Stimulated activated CD4-positive, alpha-beta T cell treated with anti-CD3 and anti-CD28 coated beads, Interleukin-1b, Interleukin-23, amount 100 ng/mL, for 24 hours (primary cell): ENCODE measurements around the gene CTAGE8.
"Not testable (repeated sequence)": the region's sequence is repeated elsewhere in the genome, so short reads cannot be mapped to it uniquely, and the experiment has no call there.

Experiments
- DNase-seq, 4 experiments: peaks; one replicate each; pipeline ENCODE4 v3.0.0-alpha.2; 2020; ENCODE audit warnings: low read depth in 4 of 4, low spot score in 1 of 4

The CTAGE8 gene

DNA sequence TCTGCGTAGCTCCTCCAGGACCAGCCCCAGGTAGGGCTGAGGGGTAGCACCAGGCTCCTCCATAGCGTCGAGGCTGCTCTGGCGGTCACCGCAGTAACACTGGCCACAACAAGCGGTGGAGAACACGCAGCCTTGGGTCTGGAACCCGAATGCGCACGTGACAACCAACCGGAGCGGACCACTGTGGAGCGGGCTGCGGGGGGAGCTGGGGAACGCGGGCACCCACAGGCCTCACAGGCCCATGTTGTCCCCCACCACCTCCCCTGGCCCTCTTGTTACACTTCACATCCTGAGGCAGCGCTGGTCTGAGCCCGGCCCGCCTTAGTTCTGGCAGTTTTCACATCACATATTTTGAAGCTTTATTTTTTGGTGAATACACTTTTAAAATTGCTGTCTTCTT is at the start of gene CTAGE8:
CTAGE8 (minus strand) TSS at position 101 of the 400 bp plus-strand sequence; CDS start at position 63, 38 bp downstream.
- not testable (repeated sequence) for DNase-seq

GRCh38 chr7:144317537-144317936 is 48.4 kb upstream of the CTAGE8 start:
- not testable (repeated sequence) for DNase-seq

DNA sequence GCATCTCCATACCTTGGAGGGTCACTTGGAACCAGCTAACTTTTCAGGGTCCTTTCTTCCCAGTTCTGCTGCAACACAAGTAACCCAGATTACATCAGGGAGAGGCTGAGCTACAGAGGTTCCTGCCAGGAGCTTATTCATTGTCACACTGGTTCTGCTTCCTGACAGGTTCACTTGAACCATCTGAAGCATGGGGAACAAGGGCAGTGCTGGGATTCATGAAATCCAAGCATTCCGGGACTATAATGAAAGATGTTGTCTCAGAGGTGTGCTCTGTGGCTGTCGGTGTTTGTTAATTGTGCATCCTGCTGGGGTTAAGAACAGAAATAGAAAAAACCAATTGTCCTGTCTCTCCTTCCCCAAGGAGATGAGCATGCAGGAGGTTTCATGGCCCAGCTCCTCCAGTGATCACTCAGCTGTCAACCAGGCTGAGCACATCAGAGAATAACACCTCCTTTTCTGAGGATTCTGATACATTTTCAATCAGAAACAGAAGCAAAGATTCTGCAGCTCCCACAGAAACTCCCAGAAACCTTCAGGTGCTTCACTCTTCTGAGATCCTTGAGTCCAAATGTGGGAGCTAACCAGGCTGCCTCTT is 42.9 kb upstream of the CTAGE8 start, which contains the start of gene OR2A1:
OR2A1 (plus strand) TSS at position 548 of the 598 bp plus-strand sequence. CDS start 5,706 bp downstream, outside the sequence.
- DNase-seq: not testable (repeated sequence)

- DNase-seq: not testable (repeated sequence)
These were observed 42.1 kb upstream of the CTAGE8 start for GRCh38 chr7:144311218-144311617.

DNA sequence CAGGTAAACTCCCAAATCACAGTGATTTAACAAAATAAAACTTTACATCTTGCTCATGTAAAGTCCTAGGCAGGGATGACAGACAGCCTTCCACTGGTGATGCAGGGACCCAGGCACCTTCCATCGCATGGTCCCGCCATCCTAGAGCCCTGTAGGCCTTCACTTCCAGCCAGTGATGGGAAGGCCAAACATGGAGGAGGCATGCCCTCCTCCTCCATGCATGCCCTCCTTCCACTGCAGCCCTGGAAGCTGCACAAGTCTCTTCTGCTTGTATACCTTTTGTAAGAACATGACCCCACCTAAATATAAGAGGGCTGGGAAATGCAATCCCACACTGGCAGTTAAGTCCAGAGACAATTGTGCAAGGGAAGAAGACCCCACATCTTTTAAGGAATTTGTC is 40.6 kb upstream of the CTAGE8 start:
- not testable (repeated sequence) for DNase-seq

- not testable (repeated sequence) for DNase-seq
These were observed 36.1 kb upstream of the CTAGE8 start for GRCh38 chr7:144305156-144305555.

DNA sequence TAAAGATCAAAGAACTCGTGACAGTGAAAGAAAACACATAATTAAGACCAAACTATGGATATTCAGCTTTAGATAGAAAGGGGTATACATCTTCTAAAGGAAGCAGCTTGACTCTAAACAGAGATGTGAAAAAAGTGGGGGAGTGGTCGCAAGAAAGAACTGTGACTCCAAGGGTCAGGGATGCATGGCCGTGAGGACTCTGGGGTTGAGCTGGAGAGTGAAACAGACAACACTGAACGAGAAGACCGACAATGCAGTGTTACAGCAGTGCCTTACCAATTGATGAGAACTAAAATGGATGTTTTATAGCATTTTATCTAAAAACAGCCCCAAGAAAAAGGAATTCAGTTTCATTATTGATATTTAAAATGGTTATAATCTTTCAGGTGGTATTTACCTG is 34.5 kb upstream of the CTAGE8 start:
- not testable (repeated sequence) for DNase-seq

- not testable (repeated sequence) for DNase-seq
These were observed 33.7 kb upstream of the CTAGE8 start for GRCh38 chr7:144302578-144303303.

GRCh38 chr7:144293794-144294499 is 24.9 kb upstream of the CTAGE8 start:
- peak in 1 of 4 experiments; percentile 1 for DNase-seq

- not testable (repeated sequence) for DNase-seq
These were observed 23.5 kb upstream of the CTAGE8 start for GRCh38 chr7:144292384-144293161.

DNA sequence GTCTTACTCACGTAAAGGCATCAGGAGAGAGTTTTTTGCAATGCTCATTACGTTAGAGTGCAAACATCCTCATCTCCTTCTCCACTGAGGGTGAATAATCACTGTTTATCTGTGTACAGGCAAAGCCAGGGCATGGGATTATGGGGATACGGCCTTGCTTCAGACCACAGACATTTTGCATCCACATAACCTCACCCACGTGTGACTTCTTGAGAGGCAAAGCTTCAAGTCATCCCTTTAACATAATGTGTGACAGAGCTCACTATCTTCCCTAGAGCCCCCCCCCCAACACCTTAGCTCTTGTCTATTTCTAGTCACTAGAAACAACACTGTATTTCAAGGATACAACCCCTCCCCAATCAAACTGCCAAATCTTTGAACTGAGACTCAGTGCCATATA is 22.5 kb upstream of the CTAGE8 start:
- not testable (repeated sequence) for DNase-seq

DNA sequence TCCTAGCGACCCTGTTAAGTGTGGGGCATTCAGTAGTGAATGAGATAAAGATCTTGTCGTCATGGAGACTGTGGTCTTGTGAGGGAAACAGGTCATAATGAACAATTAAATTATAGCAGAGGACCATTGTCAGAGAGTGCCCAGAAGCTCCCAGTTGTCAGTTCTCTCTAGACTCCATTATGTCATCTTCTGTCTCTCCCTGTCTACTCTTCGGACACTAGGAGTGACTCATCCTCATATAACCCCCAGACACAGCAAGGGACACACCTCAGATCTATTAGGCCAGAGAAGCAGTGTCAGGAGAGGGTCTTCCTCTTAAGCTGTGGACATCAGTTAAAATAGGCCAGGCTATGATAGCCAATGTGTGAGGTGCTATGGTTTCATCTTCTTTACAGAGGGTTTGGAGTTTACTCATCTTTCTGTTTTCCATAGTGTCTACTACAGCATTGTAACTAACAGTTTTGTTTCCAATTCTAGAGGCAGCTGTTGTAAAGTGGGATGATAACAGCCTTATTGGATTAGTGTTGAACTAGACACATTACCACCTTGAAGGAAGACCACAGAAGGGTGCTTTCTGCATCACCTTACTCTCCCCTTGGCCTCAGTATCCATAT is 18.2 kb upstream of the CTAGE8 start:
- not testable (repeated sequence) for DNase-seq

GRCh38 chr7:144283716-144284115 is 14.6 kb upstream of the CTAGE8 start:
- not testable (repeated sequence) for DNase-seq

DNA sequence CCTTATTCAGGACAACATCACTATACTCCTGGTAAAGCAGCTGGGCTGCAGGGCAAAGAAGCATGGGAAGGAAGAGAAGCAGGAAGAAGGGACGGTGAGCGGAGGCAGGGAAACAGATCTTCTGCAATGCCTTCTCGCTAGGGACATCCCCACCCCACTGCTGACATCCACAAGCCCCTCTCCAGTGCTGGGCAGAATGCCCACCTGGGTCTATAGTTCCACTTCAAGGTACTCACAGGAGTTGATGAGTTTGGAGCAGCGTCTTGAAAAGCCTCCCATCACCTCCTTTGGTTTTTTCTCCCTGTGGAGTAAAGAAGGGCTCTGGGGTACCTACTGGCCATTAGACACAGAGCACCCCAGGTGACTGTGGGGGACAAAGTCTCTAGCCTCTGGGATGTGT is 13.4 kb upstream of the CTAGE8 start:
- not testable (repeated sequence) for DNase-seq

DNA sequence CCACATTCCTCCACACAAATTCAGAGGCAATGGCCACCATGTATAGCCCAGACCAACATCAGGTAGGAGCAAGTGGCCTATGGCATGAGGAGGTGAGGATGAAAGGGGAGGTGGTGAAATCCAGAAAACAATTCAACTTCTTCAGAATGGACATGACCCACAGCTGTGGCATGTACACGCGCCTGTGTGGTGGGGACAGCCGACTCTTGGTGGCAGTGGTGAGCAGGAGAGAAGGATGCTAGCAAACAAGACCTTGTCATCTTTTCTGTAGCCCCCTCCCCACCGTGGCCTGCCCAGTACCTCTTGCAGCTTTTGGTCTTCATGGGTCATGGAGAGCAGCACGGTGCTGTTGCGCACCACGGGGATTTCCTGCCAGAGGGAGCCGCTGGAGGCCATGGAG is 12.9 kb upstream of the CTAGE8 start:
- not testable (repeated sequence) for DNase-seq

DNA sequence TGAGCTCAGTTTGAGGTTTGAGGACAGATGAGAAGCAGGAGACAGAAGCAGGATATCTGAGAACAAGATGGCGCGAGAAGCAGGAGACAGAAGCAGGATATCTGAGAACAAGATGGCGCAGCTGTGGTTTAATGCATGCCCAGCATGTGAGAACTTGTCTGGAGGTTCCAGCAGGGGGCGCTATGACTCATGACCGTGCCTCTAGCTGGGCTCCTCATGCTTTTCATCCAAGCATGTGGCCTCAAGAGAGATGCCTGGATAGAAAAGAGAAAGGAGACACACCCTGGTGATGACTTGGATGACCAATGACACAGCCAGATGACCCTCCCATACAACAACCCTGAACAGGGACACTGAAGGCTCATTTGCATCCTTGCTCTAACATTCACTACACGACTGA is 10.9 kb upstream of the CTAGE8 start:
- DNase-seq: not testable (repeated sequence)

GRCh38 chr7:144275281-144275680 is 6.2 kb upstream of the CTAGE8 start:
- DNase-seq: not testable (repeated sequence)

DNA sequence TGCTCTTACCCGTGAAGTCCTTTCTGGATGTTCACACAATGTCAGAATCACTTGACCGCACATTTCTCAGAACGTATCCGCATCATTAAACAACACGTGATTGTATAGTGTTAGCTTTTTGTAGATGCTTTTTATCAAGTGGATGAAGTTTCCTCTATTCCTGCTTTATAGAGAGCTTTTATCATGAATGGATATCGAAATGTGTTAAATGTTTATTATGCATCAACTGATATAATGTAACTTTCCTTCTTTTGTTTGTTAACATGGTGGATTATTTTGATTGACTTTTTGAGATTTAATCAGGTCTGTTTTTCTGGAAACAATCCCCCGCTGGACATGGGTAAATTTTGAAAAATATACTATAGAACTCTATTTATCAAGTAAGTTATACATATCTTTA is 4.4 kb downstream of the CTAGE8 start, which contains the start of gene OR2A7:
OR2A7 (minus strand) TSS at position 101 of the 400 bp plus-strand sequence. CDS start 5,164 bp downstream, outside the sequence.
- DNase-seq: not testable (repeated sequence)

DNA sequence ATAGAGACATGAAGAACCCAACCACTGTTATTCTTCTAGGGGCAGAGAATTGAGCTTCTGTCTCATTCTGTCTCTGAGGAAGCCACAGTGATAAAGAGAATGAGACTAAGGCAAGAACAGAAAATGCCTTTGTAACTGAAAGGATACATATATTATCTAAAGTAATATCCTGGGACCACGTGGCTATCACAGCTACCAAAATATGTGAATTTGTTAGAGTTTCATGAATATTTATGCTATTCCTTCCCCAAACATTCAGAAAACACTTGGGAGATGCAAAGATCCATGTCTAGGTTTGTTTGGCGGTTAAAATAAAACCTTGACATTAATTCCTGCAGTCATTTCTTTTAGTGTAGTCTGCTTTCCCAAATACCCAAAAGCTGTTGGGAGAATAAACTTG is 7.0 kb downstream of the CTAGE8 start:
- not testable (repeated sequence) for DNase-seq

- DNase-seq: not testable (repeated sequence)
These were observed 10.0 kb downstream of the CTAGE8 start for GRCh38 chr7:144259067-144259466.
